IPS-18a (cell line): ENCODE data around the gene PRKAG1.
A peak's percentile ranks its signal among the peaks of the same experiment; 100 is the strongest.

Experiments
- H3K27ac ChIP-seq: one replicate; pipeline ENCODE4 v1.5.1; 2013; ENCODE audit warnings: low read length
- H3K27me3 ChIP-seq: one replicate; pipeline ENCODE4 v1.6.1; 2013; ENCODE audit warnings: mild to moderate bottlenecking, low read length; ENCODE audit not compliant: control insufficient read depth, insufficient read depth
- H3K36me3 ChIP-seq: one replicate; pipeline ENCODE4 v1.6.1; 2013; ENCODE audit warnings: low read depth, low read length; ENCODE audit not compliant: control insufficient read depth
- H3K4me1 ChIP-seq: one replicate; pipeline ENCODE4 v1.6.1; 2013; ENCODE audit warnings: low read depth, low read length; ENCODE audit not compliant: control insufficient read depth
- H3K4me3 ChIP-seq: one replicate; pipeline ENCODE4 v1.5.1; 2013; ENCODE audit warnings: low read length
- H3K9ac ChIP-seq: one replicate; pipeline ENCODE4 v1.6.1; 2013; ENCODE audit warnings: mild to moderate bottlenecking, low read length, moderate library complexity
- H3K9me3 ChIP-seq: one replicate; pipeline ENCODE4 v1.6.1; 2013; ENCODE audit warnings: low read depth, low read length; ENCODE audit not compliant: control insufficient read depth

PRKAG1 gene

GRCh38 chr12:48961801-48962200, 56.8 kb downstream of the PRKAG1 start:
- no peak overlapping the region for H3K27ac ChIP-seq
- H3K9ac ChIP-seq, result no peak overlapping the region
- H3K36me3 ChIP-seq, result no peaks in the 10 kb centered on the region
- H3K4me1 ChIP-seq, result peaks cover 30% of the 10 kb centered on the region
- no peaks in the 10 kb centered on the region for H3K9me3 ChIP-seq
- H3K4me3 ChIP-seq, result no peak overlapping the region
- peaks cover 12% of the 10 kb centered on the region for H3K27me3 ChIP-seq

GRCh38 chr12:48961331-48961730, 57.2 kb downstream of the PRKAG1 start:
- no peaks in the 10 kb centered on the region for H3K36me3 ChIP-seq
- H3K27me3 ChIP-seq, result peaks cover 8% of the 10 kb centered on the region
- no peak overlapping the region for H3K4me3 ChIP-seq
- H3K4me1 ChIP-seq, result peaks cover 27% of the 10 kb centered on the region
- H3K9me3 ChIP-seq, result no peaks in the 10 kb centered on the region
- H3K27ac ChIP-seq, result no peak overlapping the region
- H3K9ac ChIP-seq, result no peak overlapping the region

- no peak overlapping the region for H3K9ac ChIP-seq
- no peaks in the 10 kb centered on the region for H3K9me3 ChIP-seq
- H3K4me1 ChIP-seq, result peaks cover 23% of the 10 kb centered on the region
- no peaks in the 10 kb centered on the region for H3K36me3 ChIP-seq
- peaks cover 3% of the 10 kb centered on the region for H3K27me3 ChIP-seq
- H3K27ac ChIP-seq, result no peak overlapping the region
- H3K4me3 ChIP-seq, result no peak overlapping the region
These were observed 57.7 kb downstream of the PRKAG1 start for GRCh38 chr12:48960834-48961233.

GRCh38 chr12:48958049-48958388, 60.6 kb downstream of the PRKAG1 start:
- Histone ChIP-seq H3K4me3 (peak overlapping the region; percentile 79), H3K27ac (peak overlapping the region; percentile 13), H3K9ac (peak overlapping the region; percentile 95)

GRCh38 chr12:48957141-48958048, 61.2 kb downstream of the PRKAG1 start, which contains the start of gene ARF3:
ARF3 (minus strand) TSS chr12:48957487; CDS start chr12:48941095, 16,392 bp downstream.
- Histone ChIP-seq H3K36me3 (peaks cover 29% of the 10 kb centered on the region), H3K4me3 (peak within 1 kb of the TSS; percentile 79), H3K9me3 (no peaks in the 10 kb centered on the region), H3K27ac (peak within 1 kb of the TSS; percentile 81), H3K4me1 (peaks cover 17% of the 10 kb centered on the region), H3K27me3 (no peaks in the 10 kb centered on the region), H3K9ac (peak within 1 kb of the TSS; percentile 95)

More at GRCh38 chr12:48958049-48958388, 60.6 kb downstream of the PRKAG1 start:
- Histone ChIP-seq H3K4me1 (peaks cover 17% of the 10 kb centered on the region), H3K36me3 (peaks cover 23% of the 10 kb centered on the region), H3K27me3 (no peaks in the 10 kb centered on the region), H3K9me3 (no peaks in the 10 kb centered on the region)

GRCh38 chr12:48956279-48957140, 62.1 kb downstream of the PRKAG1 start:
- Histone ChIP-seq H3K27ac (peak overlapping the region; percentile 81), H3K9me3 (no peaks in the 10 kb centered on the region), H3K36me3 (peaks cover 34% of the 10 kb centered on the region), H3K4me3 (peak overlapping the region; percentile 79), H3K27me3 (no peaks in the 10 kb centered on the region), H3K9ac (peak overlapping the region; percentile 95), H3K4me1 (peaks cover 17% of the 10 kb centered on the region)

- H3K9me3 ChIP-seq, result no peaks in the 10 kb centered on the region
- H3K4me3 ChIP-seq, result peak overlapping the region; percentile 79
- H3K4me1 ChIP-seq, result peaks cover 17% of the 10 kb centered on the region
- H3K27me3 ChIP-seq, result no peaks in the 10 kb centered on the region
- H3K36me3 ChIP-seq, result peaks cover 34% of the 10 kb centered on the region
- H3K9ac ChIP-seq, result no peak overlapping the region
- H3K27ac ChIP-seq, result no peak overlapping the region
These were observed 63.6 kb downstream of the PRKAG1 start for GRCh38 chr12:48954841-48955501.

GRCh38 chr12:48954061-48954460, 64.5 kb downstream of the PRKAG1 start:
- peaks cover 40% of the 10 kb centered on the region for H3K36me3 ChIP-seq
- H3K9ac ChIP-seq, result no peak overlapping the region
- H3K4me1 ChIP-seq, result peaks cover 17% of the 10 kb centered on the region
- no peak overlapping the region for H3K27ac ChIP-seq
- H3K9me3 ChIP-seq, result no peaks in the 10 kb centered on the region
- no peaks in the 10 kb centered on the region for H3K27me3 ChIP-seq
- H3K4me3 ChIP-seq, result no peak overlapping the region

- Histone ChIP-seq H3K9me3 (no peaks in the 10 kb centered on the region), H3K4me3 (no peak overlapping the region), H3K9ac (no peak overlapping the region), H3K4me1 (peaks cover 13% of the 10 kb centered on the region), H3K36me3 (peaks cover 43% of the 10 kb centered on the region), H3K27ac (no peak overlapping the region), H3K27me3 (no peaks in the 10 kb centered on the region)
These were observed 65.9 kb downstream of the PRKAG1 start for GRCh38 chr12:48952691-48953090.
